Muscle layer of duodenum (tissue), 2 donors: Measurements from ENCODE around the gene TMEFF2.
"Not testable (repeated sequence)": the region's sequence is repeated elsewhere in the genome, so short reads cannot be mapped to it uniquely, and the experiment has no call there.

Source experiments
- H3K27ac ChIP-seq: one replicate; pipeline ENCODE4 v1.7.0; 2013; ENCODE audit warnings: mild to moderate bottlenecking, low read length
- H3K27me3 ChIP-seq: one replicate; pipeline ENCODE4 v1.7.0; 2013; ENCODE audit warnings: low read depth, mild to moderate bottlenecking, control low read depth, low read length
- H3K36me3 ChIP-seq, 2 donors: one replicate each; pipeline ENCODE4 v1.7.0; 2013; ENCODE audit warnings: low read length in 2 of 2, control low read depth in 1 of 2, mild to moderate bottlenecking in 1 of 2; ENCODE audit not compliant: insufficient read depth in 2 of 2, control insufficient read depth in 1 of 2
- H3K4me1 ChIP-seq, 2 donors: one replicate each; pipeline ENCODE4 v1.7.0; 2013; ENCODE audit warnings: low read length in 2 of 2, mild to moderate bottlenecking in 2 of 2, control low read depth in 1 of 2, moderate library complexity in 1 of 2; ENCODE audit not compliant: insufficient read depth in 2 of 2, control insufficient read depth in 1 of 2
- H3K4me3 ChIP-seq, 2 donors: one replicate each; pipeline ENCODE4 v1.7.0; 2013; ENCODE audit warnings: low read length in 2 of 2, low read depth in 1 of 2, mild to moderate bottlenecking in 1 of 2
- H3K9me3 ChIP-seq, 2 donors: one replicate each; pipeline ENCODE4 v1.7.0; 2013; ENCODE audit warnings: low read length in 2 of 2, control low read depth in 1 of 2, mild to moderate bottlenecking in 1 of 2; ENCODE audit not compliant: control insufficient read depth in 1 of 2
- donor health status: healthy.

TMEFF2 gene

DNA sequence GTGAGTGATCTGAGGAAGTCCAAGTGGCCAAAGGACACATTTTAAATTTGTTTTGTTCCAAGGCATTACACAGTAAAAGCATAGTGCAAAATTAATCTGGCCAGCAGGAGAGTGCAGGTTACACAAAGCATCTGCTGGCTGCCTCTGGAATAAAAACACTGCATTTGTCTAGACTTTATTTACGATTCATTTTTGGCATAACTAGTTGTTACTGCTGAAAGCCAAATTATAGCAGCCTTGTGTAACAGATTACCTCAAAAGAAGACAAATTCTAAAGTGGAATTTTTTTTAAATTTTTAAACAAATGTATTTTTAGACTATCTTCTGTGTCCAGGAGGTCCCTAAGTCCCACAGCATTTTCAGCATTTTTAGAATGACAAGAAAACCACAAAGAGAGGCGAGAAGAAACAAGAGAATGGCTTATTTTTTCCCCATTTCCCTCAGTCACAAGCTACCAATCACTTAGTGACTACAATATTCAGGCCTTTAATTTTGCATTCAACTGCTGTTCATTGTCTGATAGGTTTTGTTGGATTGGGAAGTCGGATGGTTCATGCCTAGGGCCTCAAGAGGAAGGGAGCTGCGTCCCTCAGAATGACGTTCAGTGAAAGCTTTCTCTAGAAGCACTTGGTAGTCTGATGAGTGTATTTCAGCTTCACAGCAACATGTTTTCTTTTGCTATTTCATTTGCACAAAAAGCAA lies 46.0 kb downstream of the TMEFF2 start:
- H3K36me3 ChIP-seq: no peaks in the 10 kb centered on the region
- no peak overlapping the region for H3K4me3 ChIP-seq
- peaks cover 0 to 15% of the 10 kb centered on the region in 2 donors for H3K4me1 ChIP-seq
- no peaks in the 10 kb centered on the region for H3K9me3 ChIP-seq
- H3K27ac ChIP-seq: no peak overlapping the region
- no peaks in the 10 kb centered on the region for H3K27me3 ChIP-seq

DNA sequence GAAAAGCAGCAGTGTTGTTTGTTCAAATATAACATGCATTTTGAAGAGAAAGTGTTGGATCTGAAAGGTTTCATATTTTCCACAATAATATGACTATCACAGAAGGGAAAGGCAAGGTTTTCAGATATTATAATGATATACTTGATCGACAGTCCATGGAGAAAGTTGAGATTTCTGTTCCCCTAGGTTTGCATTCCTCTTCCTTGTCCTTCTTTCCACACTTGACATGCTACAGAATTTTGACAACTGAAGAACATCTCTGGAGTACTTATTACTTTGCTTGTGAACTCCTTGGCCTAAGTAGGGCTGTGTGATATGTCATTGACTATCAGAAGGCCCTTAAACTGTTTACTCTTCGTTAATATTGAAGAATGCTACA lies 46.5 kb downstream of the TMEFF2 start:
- H3K27me3 ChIP-seq: no peaks in the 10 kb centered on the region
- H3K36me3 ChIP-seq: no peaks in the 10 kb centered on the region
- H3K9me3 ChIP-seq: no peaks in the 10 kb centered on the region
- peaks cover 0 to 15% of the 10 kb centered on the region in 2 donors for H3K4me1 ChIP-seq
- H3K27ac ChIP-seq: no peak overlapping the region
- H3K4me3 ChIP-seq: no peak overlapping the region

DNA sequence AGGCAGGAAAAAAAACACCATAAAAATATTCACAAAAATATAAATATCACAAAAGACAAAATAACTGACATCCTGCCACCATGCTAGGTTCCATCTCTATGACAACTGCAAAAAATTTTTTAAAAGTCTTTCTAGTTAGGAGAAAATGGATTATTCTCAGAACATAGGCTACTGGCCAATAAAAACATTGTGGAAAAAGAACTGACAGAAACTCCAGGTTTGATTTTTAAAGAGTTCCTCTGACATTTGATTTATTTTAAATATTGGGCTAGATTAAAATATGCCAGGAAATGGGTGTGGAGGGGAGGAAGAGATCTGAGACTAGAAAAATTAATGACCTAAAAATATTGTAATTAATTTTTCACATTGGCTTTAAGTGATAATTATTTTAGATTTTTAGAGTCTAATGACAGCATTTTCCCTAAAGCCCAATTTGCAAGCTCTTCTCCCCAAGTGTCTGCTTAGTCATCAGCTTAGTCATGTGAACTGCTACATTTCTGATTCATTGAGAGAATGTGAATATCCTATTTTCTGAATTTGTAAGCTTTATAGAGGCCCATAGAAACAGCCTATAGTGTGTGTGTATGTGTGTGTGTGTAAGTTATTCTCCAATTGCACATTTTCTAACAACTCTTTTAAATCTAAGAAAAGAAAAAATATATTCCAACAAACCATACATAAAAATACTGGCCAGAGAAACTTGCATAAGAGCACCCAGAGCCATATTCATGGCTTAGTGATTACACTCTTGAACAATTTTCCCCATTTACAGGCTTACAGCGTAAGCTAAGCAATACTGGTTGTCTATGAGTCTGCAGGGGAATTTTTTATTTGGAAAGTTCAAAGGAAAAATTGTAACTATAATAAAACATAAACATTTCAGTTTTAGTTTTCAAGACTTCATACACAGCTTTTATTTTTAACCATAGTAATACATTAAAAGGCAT lies 48.4 kb downstream of the TMEFF2 start:
- H3K27me3 ChIP-seq: no peaks in the 10 kb centered on the region
- H3K4me3 ChIP-seq: no peak overlapping the region
- no peaks in the 10 kb centered on the region for H3K9me3 ChIP-seq
- no peak overlapping the region for H3K27ac ChIP-seq
- peaks cover 0 to 15% of the 10 kb centered on the region in 2 donors for H3K4me1 ChIP-seq
- no peaks in the 10 kb centered on the region for H3K36me3 ChIP-seq

DNA sequence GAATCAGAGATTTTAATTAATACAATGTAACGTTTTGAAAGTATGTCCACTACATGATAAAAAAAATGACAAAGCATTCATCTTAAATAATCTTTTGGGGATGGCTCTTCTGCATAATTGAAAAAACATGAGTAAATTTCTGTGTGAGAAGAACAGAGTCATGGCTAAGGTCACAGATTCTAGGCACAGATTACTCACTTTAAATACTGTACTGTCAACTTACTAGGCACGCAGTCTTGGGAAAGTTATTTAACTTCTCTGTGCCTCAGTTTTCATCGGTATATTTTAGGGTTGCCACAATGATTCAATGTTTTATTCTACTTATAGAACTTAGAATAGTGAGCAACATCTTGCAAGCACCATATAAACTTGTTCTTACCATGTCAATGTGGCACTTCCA lies 49.2 kb downstream of the TMEFF2 start:
- Histone ChIP-seq H3K27ac (no peak overlapping the region), H3K27me3 (no peaks in the 10 kb centered on the region), H3K9me3 (no peaks in the 10 kb centered on the region)

DNA sequence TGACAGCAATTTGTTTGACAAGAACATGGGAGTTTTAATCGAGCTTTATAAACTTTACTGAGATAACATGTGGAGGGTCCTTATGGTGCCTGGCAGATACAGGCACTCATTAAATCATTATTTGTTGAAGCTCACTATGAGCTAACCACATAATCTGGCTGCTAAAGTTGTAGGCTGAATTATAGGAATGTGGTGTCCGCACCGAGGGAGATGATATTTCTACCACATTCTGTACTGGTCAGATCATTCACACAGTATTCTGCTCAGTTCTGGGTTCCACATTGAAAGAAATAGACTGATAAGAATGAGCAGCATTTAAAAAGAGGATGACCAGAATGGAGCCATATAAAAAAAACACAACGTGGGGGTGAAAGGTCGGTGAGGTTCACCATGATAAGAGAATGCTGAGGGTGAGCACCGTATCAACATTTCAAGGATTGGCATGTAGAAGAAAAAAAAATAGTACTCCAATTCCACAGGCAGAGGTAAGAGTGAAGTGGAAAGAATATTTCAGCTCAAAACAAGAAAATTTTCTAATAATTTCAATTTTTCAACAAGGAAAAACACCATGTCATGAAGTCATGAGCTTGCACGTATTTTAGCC lies 54.4 kb downstream of the TMEFF2 start:
- no peaks in the 10 kb centered on the region for H3K36me3 ChIP-seq
- H3K4me1 ChIP-seq: no peaks in the 10 kb centered on the region
- no peak overlapping the region for H3K27ac ChIP-seq
- no peaks in the 10 kb centered on the region for H3K27me3 ChIP-seq
- no peak overlapping the region for H3K4me3 ChIP-seq
- no peaks in the 10 kb centered on the region for H3K9me3 ChIP-seq

More for the DNA sequence above, 49.2 kb downstream of the TMEFF2 start:
- Histone ChIP-seq H3K4me1 (peaks cover 0 to 15% of the 10 kb centered on the region in 2 donors), H3K36me3 (no peaks in the 10 kb centered on the region), H3K4me3 (no peak overlapping the region)

DNA sequence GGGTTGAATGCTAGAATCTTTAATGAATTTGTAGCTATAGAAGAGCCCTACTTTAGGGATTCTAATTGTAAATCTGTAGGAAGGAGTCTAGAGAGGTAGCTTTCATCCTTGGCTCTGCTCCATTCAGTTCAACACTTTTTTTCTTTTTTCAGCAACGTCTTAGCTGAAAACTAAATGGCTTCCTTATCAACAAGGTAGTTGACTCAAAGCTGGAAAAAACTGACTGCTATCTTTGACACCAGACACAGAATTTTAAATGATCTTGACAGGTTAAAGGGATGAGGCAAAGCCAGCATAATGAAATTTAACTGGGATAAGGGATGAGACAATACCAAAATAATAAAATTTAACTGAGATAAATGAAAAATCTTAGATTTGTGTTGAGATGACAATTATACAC lies 54.9 kb downstream of the TMEFF2 start:
- Histone ChIP-seq H3K4me3 (no peak overlapping the region), H3K27me3 (no peaks in the 10 kb centered on the region), H3K36me3 (no peaks in the 10 kb centered on the region), H3K27ac (no peak overlapping the region), H3K4me1 (no peaks in the 10 kb centered on the region), H3K9me3 (no peaks in the 10 kb centered on the region)

DNA sequence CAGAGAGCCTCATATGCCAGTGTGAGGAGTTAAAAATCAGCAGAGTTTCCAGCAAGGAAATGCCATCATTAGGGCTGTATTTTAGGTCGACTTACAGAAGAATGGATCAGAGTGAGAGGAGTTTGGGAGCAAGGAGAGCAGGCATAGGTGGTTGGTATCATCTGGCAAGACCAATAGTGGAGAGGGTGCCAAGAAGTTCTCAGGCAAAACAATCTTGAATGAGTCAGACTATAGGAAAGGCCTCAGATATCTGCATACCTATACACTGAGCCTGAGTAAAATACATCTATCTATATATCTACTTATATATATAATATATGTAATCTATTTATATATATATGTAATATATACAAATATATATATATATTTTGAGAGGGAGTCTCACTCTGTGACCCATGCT lies 57.3 kb downstream of the TMEFF2 start:
- H3K27me3 ChIP-seq: no peaks in the 10 kb centered on the region
- no peaks in the 10 kb centered on the region for H3K36me3 ChIP-seq
- H3K4me3 ChIP-seq: no peak overlapping the region
- H3K4me1 ChIP-seq: no peaks in the 10 kb centered on the region
- H3K9me3 ChIP-seq: no peaks in the 10 kb centered on the region
- H3K27ac ChIP-seq: no peak overlapping the region

DNA sequence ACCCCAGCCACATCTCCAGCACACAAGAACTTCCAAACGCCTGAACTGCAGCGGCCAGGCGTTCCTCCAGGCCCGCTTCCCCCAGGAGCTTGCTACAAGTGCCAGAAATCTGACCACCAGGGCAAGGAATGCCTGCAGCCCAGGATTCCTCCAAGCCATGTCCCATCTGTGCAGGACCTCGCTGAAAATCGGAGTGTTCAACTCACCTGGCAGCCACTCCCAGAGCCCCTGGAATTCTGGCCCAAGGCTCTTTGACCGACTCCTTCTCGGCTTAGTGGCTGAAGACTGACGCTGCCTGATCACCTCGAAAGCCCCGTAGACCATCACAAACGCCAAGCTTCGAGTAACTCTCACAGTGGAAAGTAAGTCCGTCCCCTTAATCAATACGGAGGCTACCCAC lies 62.1 kb downstream of the TMEFF2 start:
- not testable (repeated sequence) for H3K27ac ChIP-seq, H3K4me1 ChIP-seq, H3K36me3 ChIP-seq, H3K27me3 ChIP-seq, H3K9me3 ChIP-seq, H3K4me3 ChIP-seq

DNA sequence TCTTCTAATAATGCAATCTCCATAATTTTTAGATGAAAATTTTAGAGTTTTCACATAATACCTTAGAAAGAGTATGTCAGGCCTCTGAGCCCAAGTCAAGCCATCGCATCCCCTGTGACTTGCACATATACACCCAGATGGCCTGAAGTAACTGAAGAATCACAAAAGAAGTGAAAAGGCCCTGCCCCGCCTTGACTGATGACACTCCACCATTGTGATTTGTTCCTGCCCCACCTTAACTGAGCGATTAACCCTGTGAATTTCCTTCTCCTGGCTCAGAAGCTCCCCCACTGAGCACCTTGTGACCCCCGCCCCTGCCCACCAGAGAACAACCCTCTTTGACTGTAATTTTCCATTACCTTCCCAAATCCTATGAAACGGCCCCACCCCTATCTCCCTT lies 64.4 kb downstream of the TMEFF2 start:
- H3K27ac ChIP-seq, H3K27me3 ChIP-seq, H3K9me3 ChIP-seq, H3K4me1 ChIP-seq, H3K36me3 ChIP-seq, H3K4me3 ChIP-seq: not testable (repeated sequence)

DNA sequence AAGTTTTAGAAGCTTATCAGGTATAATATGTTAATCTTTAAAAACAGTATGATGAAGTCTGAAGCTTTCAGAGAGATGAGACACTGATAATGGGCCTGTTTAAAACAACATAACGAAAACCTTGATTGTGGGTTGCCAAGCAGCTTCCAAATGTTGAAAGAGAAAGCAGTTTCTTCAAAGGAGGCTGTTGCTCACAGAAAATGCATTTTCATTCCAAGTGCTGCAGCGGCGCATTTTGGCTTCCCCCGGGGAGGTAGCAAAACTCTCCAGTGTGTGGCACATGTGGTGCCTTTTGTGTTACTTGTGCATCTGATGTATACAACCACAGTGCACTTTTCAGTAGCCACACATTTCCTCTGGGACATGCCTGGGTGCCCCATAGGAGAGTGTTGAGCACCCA lies 66.1 kb downstream of the TMEFF2 start:
- Histone ChIP-seq H3K9me3 (no peaks in the 10 kb centered on the region), H3K27ac (no peak overlapping the region), H3K27me3 (no peaks in the 10 kb centered on the region), H3K4me3 (peak overlapping the region in 1 of 2 donors; percentile 8), H3K4me1 (peaks cover 0 to 13% of the 10 kb centered on the region in 2 donors), H3K36me3 (no peaks in the 10 kb centered on the region)

DNA sequence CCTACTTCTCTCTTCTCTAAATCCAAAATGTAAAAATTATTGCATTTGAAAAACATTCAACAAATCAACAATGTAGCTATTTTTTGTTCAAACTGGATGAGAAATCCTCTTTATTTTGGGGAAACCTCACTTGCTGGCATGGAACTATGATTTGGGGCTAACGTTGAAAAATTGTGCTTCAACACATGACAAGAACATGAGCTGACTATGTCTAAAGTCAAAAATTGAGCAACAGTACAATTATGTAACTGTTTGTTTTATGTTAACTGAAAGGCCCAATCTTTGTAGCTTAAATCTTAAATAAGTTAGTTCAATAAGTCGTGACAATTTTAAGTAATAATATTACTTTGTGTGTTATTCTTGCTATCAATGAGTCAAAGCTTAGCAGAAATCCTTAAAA lies 67.3 kb downstream of the TMEFF2 start:
- no peaks in the 10 kb centered on the region for H3K27me3 ChIP-seq
- no peaks in the 10 kb centered on the region for H3K9me3 ChIP-seq
- no peaks in the 10 kb centered on the region for H3K36me3 ChIP-seq
- H3K4me3 ChIP-seq: no peak overlapping the region
- H3K27ac ChIP-seq: no peak overlapping the region
- peaks cover 0 to 15% of the 10 kb centered on the region in 2 donors for H3K4me1 ChIP-seq
